H1 (cell line): ENCODE measurements around the gene USH2A. TPM values are rescaled to one million over a fixed set of nuclear protein-coding genes. Genes with fewer than 3 reads are reported as not detected.

Source experiments
- CHD1 ChIP-seq: IDR thresholded peaks from 2 replicates; pipeline ENCODE4 v1.6.1; 2012; ENCODE audit warnings: low read depth, low read length, improper control_type of control experiment
- EP300 ChIP-seq, 2 experiments: IDR thresholded peaks; 1 replicate in 1 of 2; 2 replicates in 1 of 2; pipeline ENCODE4 v1.6.1; 2011 to 2012; ENCODE audit warnings: low read depth in 2 of 2, low read length in 2 of 2, mild to moderate bottlenecking in 2 of 2, borderline replicate concordance in 1 of 2, inconsistent platforms in 1 of 2, moderate library complexity in 1 of 2
- polyA plus RNA-seq, 7 experiments: library from polyadenylated mRNA; depleted of rRNA in 3 of 7; stranded (reverse) in 5 of 7; unstranded in 2 of 7; fragments of >200 nt in 5 of 7; fragments of 200-250 nt in 2 of 7; gene quantifications; 1 replicate in 5 of 7; 2 replicates in 1 of 7; 4 replicates in 1 of 7; pipeline versions ENCODE4 v1.2.1 to v1.2.3, GENCODE V29; 2011 to 2013; ENCODE audit warnings: missing spikeins in 2 of 7, mixed read lengths in 2 of 7
- total RNA-seq: library from RNA; stranded (reverse); fragmentation: NEBNext Ultra II Directional; extraction: Animal tissue kit (Norgen Biotek cat#: 25700); gene quantifications from 2 replicates; pipeline ENCODE4 v1.2.1, GENCODE V29; 2021

The USH2A gene
- total and polyA plus RNA-seq, 2 of the 8 experiments (the other 6 are each of a cell fraction or from before 2014, with no cell fraction given), result 0.02 to 0.17 TPM

DNA sequence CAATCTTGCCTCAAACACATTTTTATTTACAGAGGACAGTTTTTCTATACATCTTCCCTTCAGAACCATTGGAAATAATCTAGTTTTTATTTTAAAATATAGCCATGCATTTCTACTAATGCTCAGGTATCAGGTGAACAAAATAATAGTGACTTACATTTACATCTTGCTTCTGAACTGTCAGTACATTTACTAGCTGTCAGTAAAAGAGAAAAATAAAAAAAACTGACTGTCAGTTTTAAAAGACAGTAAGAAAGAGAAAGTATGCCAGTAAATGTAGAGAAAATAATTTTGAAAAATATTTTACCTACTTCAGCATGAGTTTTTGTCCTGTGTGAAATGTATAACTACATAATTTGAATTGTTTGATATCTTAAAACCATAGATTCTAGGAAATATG is 33.5 kb downstream of the USH2A start (continued):
- no peak for TF ChIP-seq CHD1
- TF ChIP-seq EP300 (IDR thresholded peaks at IDR 0.05; ENCODE audit: borderline replicate concordance in 1 of 2, low read depth in 2 of 2, low read length in 2 of 2), result no peak
